HepG2 (cell line): ENCODE measurements around the gene ABI3. TPM values are rescaled to one million over a fixed set of nuclear protein-coding genes. Genes with fewer than 3 reads are reported as not detected.
"Not testable (repeated sequence)": the region's sequence is repeated elsewhere in the genome, so short reads cannot be mapped to it uniquely, and the experiment has no call there.

Experiments
- ATAC-seq: fragments of 200-7000 bp; cut with Tn5 transposase; 3 replicates; pipeline ENCODE4 v1.9.1; 2020; ENCODE audit warnings: mild to moderate bottlenecking, moderate library complexity
- BruUV-seq: library from RNA; stranded (reverse); fragments of 400-500 nt; replicated peaks from 2 replicates; lab custom pipeline; 2021; lab: Mats Ljungman, UMichigan
- CTCF ChIA-PET: fragments of 300-600 bp; formaldehyde crosslinking; extraction: SDS; loops from one replicate; lab custom pipeline; 2021; ENCODE audit warnings: low total read pairs, inconsistent platforms, low intra/inter-chr PET ratio; lab: Yijun Ruan, JAX
- POLR2A ChIA-PET: fragments of 350-600 bp; sonication (Branson Sonifier 250); formaldehyde crosslinking; loops from one replicate; lab custom pipeline; 2020; ENCODE audit warnings: antibody characterized with exemption, inconsistent platforms; lab: Yijun Ruan, JAX
- DNase-seq: peaks from one replicate; pipeline ENCODE4 v3.0.0-alpha.2; 2015; ENCODE audit warnings: low spot score
- FAIRE-seq: peaks from 3 replicates; lab custom pipeline; 2011; peaks lifted over from hg19 to GRCh38; lab: Jason Lieb, UNC
- H2AFZ ChIP-seq: one replicate; pipeline ENCODE4 v1.6.1; 2011; ENCODE audit warnings: low read length, inconsistent platforms
- H3K27ac ChIP-seq: fragments of 300-600 bp; 3 replicates; pipeline ENCODE4 v1.8.0; 2011; ENCODE audit warnings: mixed run types, mild to moderate bottlenecking, mixed read lengths, low read length, inconsistent platforms; ENCODE audit not compliant: insufficient read depth; ENCODE audit errors: extremely low read length
- H3K27me3 ChIP-seq, 2 experiments: fragments of 200-600 bp in 1 of 2; 2 replicates in 1 of 2; 3 replicates in 1 of 2; pipeline versions ENCODE4 v1.6.0 to v1.8.0; 2011; ENCODE audit warnings: low read length in 2 of 2, mild to moderate bottlenecking in 2 of 2, moderate library complexity in 2 of 2, inconsistent platforms in 1 of 2; ENCODE audit not compliant: insufficient read depth in 2 of 2, control insufficient read depth in 1 of 2
- H3K36me3 ChIP-seq, 2 experiments: fragments of 200-600 bp in 1 of 2; replicated peaks in 1 of 2; 2 replicates in 1 of 2; 3 replicates in 1 of 2; pipeline versions ENCODE4 v1.5.1 to v1.8.0; 2011; ENCODE audit warnings: low read length in 2 of 2, inconsistent platforms in 1 of 2; ENCODE audit not compliant: insufficient read depth in 2 of 2, control insufficient read depth in 1 of 2
- H3K4me1 ChIP-seq: 2 replicates; pipeline ENCODE4 v1.5.1; 2012; ENCODE audit warnings: low read length, inconsistent platforms; ENCODE audit not compliant: insufficient read depth
- H3K4me2 ChIP-seq: 2 replicates; pipeline ENCODE4 v1.6.0; 2011; ENCODE audit warnings: low read depth, low read length, inconsistent platforms
- H3K4me3 ChIP-seq, 3 experiments: fragments of 200-600 bp in 1 of 3; sonication (generic), shearing (Covaris generic) in 1 of 3; replicated peaks in 1 of 3; 2 replicates each; pipeline ENCODE4 v1.5.1; 2011 to 2016; ENCODE audit warnings: low read length in 3 of 3, inconsistent platforms in 2 of 3, low read depth in 2 of 3, mild to moderate bottlenecking in 2 of 3, control low read depth in 1 of 3, mixed read lengths in 1 of 3; ENCODE audit not compliant: insufficient read depth in 1 of 3
- H3K79me2 ChIP-seq: one replicate; pipeline ENCODE4 v1.6.1; 2011; ENCODE audit warnings: low read length, inconsistent platforms; ENCODE audit not compliant: insufficient read depth
- H3K9ac ChIP-seq: 2 replicates; pipeline ENCODE4 v1.6.0; 2011; ENCODE audit warnings: mild to moderate bottlenecking, low read depth, low read length, inconsistent platforms; ENCODE audit not compliant: insufficient read depth
- H3K9me3 ChIP-seq: 2 replicates; pipeline ENCODE4 v1.5.1; 2012; ENCODE audit warnings: mild to moderate bottlenecking, low read length
- H4K20me1 ChIP-seq: 2 replicates; pipeline ENCODE4 v1.6.0; 2011; ENCODE audit warnings: inconsistent platforms, mild to moderate bottlenecking, low read length, moderate library complexity; ENCODE audit not compliant: insufficient read depth
- EZH2 ChIP-seq: conservative IDR thresholded peaks from 2 replicates; pipeline ENCODE4 v1.6.1; 2012; ENCODE audit warnings: mild to moderate bottlenecking, low read depth, low read length, moderate library complexity
- GPN1 ChIP-seq: sonication (generic); formaldehyde crosslinking; IDR thresholded peaks from 2 replicates; pipeline ENCODE4 v1.5.1; 2020; ENCODE audit warnings: missing genetic modification reagents, borderline replicate concordance
- MBD4 ChIP-seq: IDR thresholded peaks from 2 replicates; pipeline ENCODE4 v1.6.1; 2012; ENCODE audit warnings: low read length, inconsistent platforms, borderline replicate concordance
- ZBTB26 ChIP-seq: IDR thresholded peaks from 2 replicates; pipeline ENCODE4 v1.6.1; 2016; ENCODE audit warnings: missing compliant biosample characterization, missing genetic modification reagents, borderline replicate concordance
- ZNF10 ChIP-seq: sonication (generic); formaldehyde crosslinking; IDR thresholded peaks from 2 replicates; pipeline ENCODE4 v1.4.0; 2020; ENCODE audit warnings: mild to moderate bottlenecking, low read depth, missing genetic modification reagents, borderline replicate concordance
- ZNF205 ChIP-seq: IDR thresholded peaks from 2 replicates; pipeline ENCODE4 v1.6.1; 2018; ENCODE audit warnings: missing biosample characterization, missing genetic modification reagents
- ZNF446 ChIP-seq: sonication (generic); formaldehyde crosslinking; IDR thresholded peaks from 2 replicates; pipeline ENCODE4 v1.5.0; 2020; ENCODE audit warnings: mild to moderate bottlenecking, missing genetic modification reagents
- ZNF841 ChIP-seq: sonication (generic); formaldehyde crosslinking; IDR thresholded peaks from 2 replicates; pipeline ENCODE4 v1.8.1; 2023; ENCODE audit warnings: missing genetic modification reagents, borderline replicate concordance
- WGBS: methylation state at CpG from one replicate; pipeline ENCODE4 v1.1.6; 2017; ENCODE audit warnings: low lambda C conversion rate; 5-methylcytosine and 5-hydroxymethylcytosine counted together
- in situ Hi-C: cut with HindIII; loops from 2 replicates; pipeline ENCODE4 v1.10.0; 2017; ENCODE audit warnings: low pct_unique_long_range_greater_than_20kb; ENCODE audit not compliant: extremely low pct_ligation_motif_present
- intact Hi-C: fragments of 100-400 bp; cut with micrococcal nuclease; formaldehyde crosslinking; loops from one replicate; pipeline ENCODE4 v1.10.0; 2022; ENCODE audit not compliant: unreplicated experiment
- polyA plus RNA-seq, 8 experiments: library from polyadenylated mRNA; depleted of rRNA in 3 of 8; stranded (reverse) in 7 of 8; unstranded in 1 of 8; fragments of >200 nt; fragmentation: Illumina TruSeq in 4 of 8; extraction: Trizol in 4 of 8; gene quantifications; 2 replicates each; pipeline versions ENCODE4 v1.2.1 to v1.2.3, GENCODE V29; 2011 to 2016; ENCODE audit warnings: low read depth in 4 of 8, missing spikeins in 1 of 8, mixed read lengths in 1 of 8; ENCODE audit not compliant: insufficient read depth in 1 of 8
- total RNA-seq, 5 experiments: library from RNA; depleted of rRNA; stranded (reverse); fragments of >200 nt; fragmentation: Illumina TruSeq; extraction: Trizol; gene quantifications; 2 replicates each; pipeline ENCODE4 v1.2.3, GENCODE V29; 2016; ENCODE audit warnings: low read depth in 1 of 5

Gene ABI3
- total and polyA plus RNA-seq, 2 of the 13 experiments (the other 11 are each of a cell fraction or from before 2014, with no cell fraction given) = not detected

GRCh38 chr17:49184522-49184921 lies 26.0 kb upstream of the ABI3 start:
- TF ChIP-seq ZNF841 = peak; percentile 91; the same call in 1 of the 2 replicates

DNA sequence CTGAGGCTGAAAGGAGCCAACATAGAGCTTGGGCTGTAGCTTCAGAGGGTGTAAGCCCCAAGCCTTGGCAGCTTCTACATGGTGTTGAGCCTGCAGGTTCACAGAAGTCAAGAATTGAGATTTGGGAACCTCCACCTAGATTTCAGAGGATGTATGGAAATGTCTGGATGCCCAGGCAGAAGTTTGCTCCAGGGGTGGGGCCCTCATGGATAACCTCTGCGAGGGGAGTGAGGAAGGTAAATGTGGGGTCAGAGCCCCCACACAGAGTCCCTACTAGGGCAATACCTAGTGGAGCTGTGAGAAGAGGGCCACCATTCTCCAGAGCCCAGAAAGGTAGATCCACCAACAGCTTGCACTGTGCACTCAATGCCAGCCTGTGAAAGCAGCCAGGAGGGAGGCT lies 25.1 kb upstream of the ABI3 start:
- H3K36me3 ChIP-seq, H3K27me3 ChIP-seq, DNase-seq, POLR2A ChIA-PET, CTCF ChIA-PET, H3K4me3 ChIP-seq, intact Hi-C loops, H4K20me1 ChIP-seq, H3K4me2 ChIP-seq, H3K4me1 ChIP-seq, ATAC-seq, H2AFZ ChIP-seq, BruUV-seq, H3K79me2 ChIP-seq, in situ Hi-C loops, H3K9ac ChIP-seq, FAIRE-seq, H3K27ac ChIP-seq: not testable (repeated sequence)
- peaks cover 15% of the 10 kb centered on the region for H3K9me3 ChIP-seq
- 0% methylated on average over 1 of the region's 1 CpG for WGBS

More at GRCh38 chr17:49184522-49184921, 26.0 kb upstream of the ABI3 start:
- H2AFZ ChIP-seq, DNase-seq, H3K4me1 ChIP-seq, H3K4me2 ChIP-seq, intact Hi-C loops, H3K27me3 ChIP-seq, BruUV-seq, H3K27ac ChIP-seq, H3K9ac ChIP-seq, H3K36me3 ChIP-seq, ATAC-seq, CTCF ChIA-PET, H4K20me1 ChIP-seq, H3K4me3 ChIP-seq, POLR2A ChIA-PET, H3K79me2 ChIP-seq, FAIRE-seq: not testable (repeated sequence)
- in situ Hi-C loops = loop anchor here (5.0 kb wide), 1 partner anchor 43 kb away; no protein-coding TSS in a partner anchor
- H3K9me3 ChIP-seq = peaks cover 15% of the 10 kb centered on the region

DNA sequence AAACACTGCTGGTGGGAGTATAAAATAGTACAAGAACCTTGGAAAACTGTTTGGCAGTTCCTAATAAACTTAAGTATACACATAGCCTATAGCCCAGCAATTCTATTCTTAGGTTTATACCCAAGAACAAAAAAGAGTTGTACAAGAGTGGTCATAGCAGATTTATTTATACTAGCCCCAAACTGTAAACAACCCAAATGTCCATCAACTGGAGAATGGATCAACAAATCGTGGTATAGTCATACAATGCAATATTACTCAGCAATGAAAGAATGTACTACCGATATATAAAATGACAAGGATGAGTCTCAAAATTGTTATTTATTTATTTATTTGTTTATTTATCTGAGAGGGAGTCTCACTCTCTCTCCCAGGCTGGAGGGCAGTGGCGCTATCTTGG lies 23.2 kb upstream of the ABI3 start:
- no peak overlapping the region for H3K4me3 ChIP-seq
- TF ChIP-seq ZNF446 (no peak), ZNF10 (no peak), GPN1 (CRISPR knock-in tag) (no peak), ZBTB26 (CRISPR knock-in tag) (no peak), MBD4 (no peak), ZNF205 (CRISPR knock-in tag) (no peak), EZH2 (no peak)
- no peaks in the 10 kb centered on the region for H3K36me3 ChIP-seq
- FAIRE-seq (no peak), DNase-seq (no peak), ATAC-seq (no peak)
- POLR2A ChIA-PET = no interaction called here
- no peak overlapping the region for H3K4me2 ChIP-seq
- H3K79me2 ChIP-seq = no peaks in the 10 kb centered on the region
- H3K27ac ChIP-seq = no peak overlapping the region
- no peak overlapping the region for H3K9ac ChIP-seq
- peaks cover 0 to 2% of the 10 kb centered on the region in 2 experiments; a peak in 1 of 5 replicates for H3K27me3 ChIP-seq
- WGBS = 9% methylated on average over 3 of the region's 3 CpGs
- peaks cover 15% of the 10 kb centered on the region for H3K9me3 ChIP-seq
- H2AFZ ChIP-seq = no peak overlapping the region
- no peaks in the 10 kb centered on the region for H4K20me1 ChIP-seq
- BruUV-seq = no TSS peak
- intact Hi-C loops (no loop called here), in situ Hi-C loops (no loop called here)
- H3K4me1 ChIP-seq = peaks cover 5% of the 10 kb centered on the region; the same call in 1 of the 2 replicates
- CTCF ChIA-PET = no interaction called here
